Stimulated activated CD4-positive, alpha-beta T cell treated with anti-CD3 and anti-CD28 coated beads, TNF-alpha, amount 100 ng/mL, for 24 hours (primary cell): ENCODE data around the gene WNT5B.

Experiments used
- DNase-seq, 3 experiments: peaks; one replicate each; pipeline ENCODE4 v3.0.0-alpha.2; 2020; ENCODE audit warnings: low read depth in 3 of 3

The WNT5B gene

GRCh38 chr12:1628666-1629337 lies at the start of gene WNT5B:
TSS of gene WNT5B (plus strand) at chr12:1629231. CDS start at chr12:1631355, 2,124 bp downstream.
- DNase-seq: no peak

GRCh38 chr12:1579651-1580435 lies 49.2 kb upstream of the WNT5B start:
- no peak for DNase-seq

DNA sequence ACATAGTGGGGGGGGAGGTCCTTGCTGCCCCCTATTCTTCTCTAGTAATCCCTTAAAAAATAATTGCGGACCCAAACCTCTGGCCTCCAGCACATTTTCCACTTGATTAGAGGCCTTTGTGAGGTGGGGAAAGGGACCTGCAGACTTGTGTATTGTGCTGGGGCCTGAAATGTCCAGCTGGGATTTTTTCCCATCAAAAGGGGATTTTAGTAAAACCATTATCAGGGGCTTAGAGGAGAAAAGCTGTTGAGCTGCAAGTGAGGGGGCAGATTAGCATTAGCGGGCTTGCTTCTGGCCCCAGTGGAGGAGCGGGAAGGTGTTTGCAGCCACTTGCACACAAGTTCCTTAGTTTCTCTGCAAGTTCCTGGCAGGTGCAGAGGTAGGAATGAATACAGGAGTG lies 48.5 kb upstream of the WNT5B start:
- DNase-seq: no peak

DNA sequence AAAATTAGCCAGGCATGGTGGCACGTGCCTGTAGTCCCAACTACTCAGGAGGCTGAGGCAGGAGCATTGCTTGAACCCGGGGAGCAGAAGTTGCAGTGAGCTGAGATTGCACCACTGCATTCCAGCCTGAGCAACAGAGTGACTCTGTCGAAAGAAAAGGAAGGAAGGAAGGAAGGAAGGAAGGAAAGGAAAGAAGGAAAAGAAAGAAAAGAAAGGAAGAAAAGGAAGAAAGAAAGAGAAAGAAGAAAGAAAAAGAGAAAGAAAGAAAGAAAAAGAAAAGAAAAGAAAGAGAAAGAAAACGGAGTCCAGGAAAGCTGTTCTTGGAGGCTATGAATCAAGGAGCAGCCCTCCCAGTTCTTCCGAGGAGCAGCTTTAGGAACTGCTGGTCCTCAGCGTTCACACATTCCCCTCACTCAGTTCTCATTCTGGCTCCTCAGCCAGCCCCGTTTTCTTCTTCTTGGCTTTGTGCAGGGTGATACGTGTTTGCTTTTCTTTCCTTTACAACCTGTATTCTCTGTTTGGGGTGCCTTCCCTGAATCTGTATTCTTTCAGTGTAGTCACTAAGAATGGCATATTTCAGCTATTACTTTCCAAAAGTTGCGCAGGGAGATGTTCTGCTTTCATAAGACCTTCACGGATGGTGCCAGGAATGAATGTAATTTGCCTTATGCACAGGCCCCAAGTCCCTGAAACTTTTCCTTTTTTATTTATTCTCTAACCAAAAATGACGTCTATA lies 46.9 kb upstream of the WNT5B start:
- DNase-seq: no peak

DNA sequence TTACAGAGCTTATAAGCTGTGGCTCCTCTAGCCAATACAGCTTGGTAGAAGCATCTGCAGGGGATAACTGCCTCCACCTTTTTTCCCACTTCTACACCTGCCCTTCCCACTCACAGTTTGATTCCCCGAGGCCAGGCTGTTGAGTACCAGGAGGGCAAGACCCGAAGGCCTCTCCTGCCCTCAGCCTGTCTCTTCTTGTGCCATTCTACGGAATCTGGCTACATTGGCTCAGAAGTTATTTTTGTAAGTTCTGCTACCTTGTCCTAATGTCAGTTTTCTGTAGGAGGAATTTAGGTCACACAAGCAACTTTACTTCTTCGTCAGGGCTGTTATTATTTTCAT lies 46.4 kb upstream of the WNT5B start:
- DNase-seq: no peak

DNA sequence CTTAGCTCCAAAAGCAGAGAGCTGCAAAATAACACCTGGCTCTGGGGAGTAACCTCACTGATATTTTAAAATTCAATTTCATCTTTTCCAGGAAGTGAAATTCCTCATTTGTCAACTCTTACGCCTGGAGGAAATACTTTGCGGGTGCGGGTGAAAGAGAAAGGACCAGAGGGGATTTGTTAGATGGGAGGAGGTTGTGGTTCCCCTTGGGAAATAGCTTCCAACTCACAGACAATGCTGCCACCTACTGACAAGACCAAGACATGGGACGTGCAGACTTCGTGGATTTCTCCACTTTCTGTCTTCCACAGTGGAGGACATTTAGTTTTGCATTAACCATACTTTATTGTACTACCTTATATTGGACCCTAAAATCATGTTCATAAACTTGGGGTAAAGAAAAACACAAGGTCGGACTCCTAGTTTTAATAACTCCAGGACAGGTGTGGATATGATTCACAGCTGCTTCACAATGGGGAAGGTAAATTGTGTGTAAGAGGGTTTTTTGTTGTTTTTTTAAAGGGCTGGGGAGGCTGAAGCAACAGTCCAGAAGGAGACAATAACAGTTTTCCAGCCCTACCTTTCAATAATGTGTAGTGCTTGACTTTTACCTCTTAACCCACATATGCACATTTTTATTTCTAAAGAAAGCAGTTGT lies 45.5 kb upstream of the WNT5B start:
- peak; percentile 41 to 58 (median 46) for DNase-seq

GRCh38 chr12:1584326-1584725 lies 44.7 kb upstream of the WNT5B start:
- DNase-seq: no peak

- DNase-seq: no peak
These were observed 41.0 kb upstream of the WNT5B start for GRCh38 chr12:1587927-1588574.

DNA sequence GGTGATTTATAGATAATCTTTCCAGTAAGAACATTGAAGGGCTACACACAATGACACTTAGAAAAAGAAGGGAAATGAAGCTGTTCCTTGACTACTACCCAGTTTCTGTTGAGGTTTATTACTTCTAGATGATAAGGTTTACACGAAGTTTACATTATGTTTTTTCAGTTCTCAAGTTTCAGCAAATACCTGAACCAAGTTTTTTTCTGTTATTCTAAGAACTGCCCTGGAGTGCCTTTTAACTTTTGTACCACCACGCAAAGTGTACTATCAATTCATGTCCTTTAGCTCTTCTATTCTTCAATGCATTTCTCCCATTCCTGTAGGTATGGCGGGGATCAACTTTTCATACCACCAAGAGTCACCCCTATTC lies 40.5 kb upstream of the WNT5B start:
- DNase-seq: no peak

- DNase-seq: no peak
These were observed 38.6 kb upstream of the WNT5B start for GRCh38 chr12:1590221-1590979.

DNA sequence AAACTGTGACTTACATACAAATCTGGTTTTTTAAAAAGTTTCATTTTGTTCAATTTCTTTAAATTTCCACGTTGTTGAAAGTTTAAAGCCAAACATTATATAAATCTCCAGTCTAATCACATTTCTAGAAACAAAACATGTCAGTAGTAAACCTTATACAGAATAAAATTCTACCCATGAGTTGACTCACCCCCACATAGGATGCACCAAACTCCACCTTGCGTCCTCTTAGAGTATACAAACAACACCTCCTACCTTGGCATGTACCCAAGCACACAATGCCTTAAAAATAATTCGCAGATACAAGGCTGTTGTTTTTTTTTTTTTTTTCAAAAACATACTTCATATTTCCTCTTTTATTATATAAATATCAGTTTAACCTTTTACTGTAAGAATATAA lies 38.0 kb upstream of the WNT5B start:
- DNase-seq: no peak

DNA sequence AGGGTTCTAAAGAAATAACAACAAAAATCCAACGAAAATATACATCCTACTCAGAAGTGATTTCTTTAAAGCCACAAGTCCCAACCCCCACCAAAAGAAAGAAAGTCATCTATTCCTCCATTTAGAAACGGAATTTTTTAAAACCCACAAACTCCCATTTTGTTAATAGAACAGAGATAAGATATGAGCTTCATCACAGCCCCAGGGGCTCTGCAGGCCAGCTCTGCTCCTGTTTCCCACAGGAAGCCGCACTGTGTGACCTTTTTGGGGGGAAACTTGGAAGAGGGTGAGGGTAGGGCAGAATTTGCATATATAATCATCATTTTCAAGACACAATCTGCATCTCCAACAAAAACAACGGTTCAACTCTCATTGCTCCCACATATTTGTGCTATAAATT lies 37.5 kb upstream of the WNT5B start:
- DNase-seq: no peak

DNA sequence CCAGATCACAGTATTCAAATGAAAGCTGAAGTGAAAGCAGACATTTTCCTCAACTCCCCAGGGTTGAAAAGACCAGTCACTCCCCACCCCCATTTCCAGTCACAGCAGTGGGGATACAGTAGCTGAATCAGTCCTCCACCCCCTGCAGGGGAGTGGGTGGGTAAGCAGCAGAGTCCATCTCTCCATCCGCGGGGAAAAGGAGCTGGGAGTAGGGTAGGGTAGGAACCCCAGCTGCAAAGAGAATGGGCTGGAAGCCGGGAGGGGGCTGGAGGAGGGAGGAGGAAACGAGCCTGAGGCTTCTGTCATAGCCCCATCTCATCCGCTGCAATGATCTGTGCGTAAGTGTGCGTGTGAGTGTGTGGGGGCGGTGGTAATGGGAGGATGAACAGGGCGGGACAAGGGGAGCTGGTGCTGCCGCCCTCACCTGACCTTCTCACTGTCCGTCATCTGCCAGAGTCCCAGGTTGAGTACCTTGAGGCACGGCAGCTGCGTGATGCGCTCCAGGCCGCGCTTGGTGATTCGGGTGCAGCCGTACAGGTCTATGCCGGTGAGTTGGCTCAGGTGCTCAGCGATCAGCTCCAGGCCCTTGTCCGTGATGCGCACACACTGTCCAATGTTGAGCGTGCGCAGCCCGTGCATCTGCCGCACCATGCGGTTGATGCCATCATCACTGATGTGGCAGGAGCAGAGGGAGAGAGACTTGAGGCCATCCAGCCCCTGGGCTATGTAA lies 36.4 kb upstream of the WNT5B start:
- peak in 2 of 3 experiments; percentile 36 to 68 for DNase-seq

DNA sequence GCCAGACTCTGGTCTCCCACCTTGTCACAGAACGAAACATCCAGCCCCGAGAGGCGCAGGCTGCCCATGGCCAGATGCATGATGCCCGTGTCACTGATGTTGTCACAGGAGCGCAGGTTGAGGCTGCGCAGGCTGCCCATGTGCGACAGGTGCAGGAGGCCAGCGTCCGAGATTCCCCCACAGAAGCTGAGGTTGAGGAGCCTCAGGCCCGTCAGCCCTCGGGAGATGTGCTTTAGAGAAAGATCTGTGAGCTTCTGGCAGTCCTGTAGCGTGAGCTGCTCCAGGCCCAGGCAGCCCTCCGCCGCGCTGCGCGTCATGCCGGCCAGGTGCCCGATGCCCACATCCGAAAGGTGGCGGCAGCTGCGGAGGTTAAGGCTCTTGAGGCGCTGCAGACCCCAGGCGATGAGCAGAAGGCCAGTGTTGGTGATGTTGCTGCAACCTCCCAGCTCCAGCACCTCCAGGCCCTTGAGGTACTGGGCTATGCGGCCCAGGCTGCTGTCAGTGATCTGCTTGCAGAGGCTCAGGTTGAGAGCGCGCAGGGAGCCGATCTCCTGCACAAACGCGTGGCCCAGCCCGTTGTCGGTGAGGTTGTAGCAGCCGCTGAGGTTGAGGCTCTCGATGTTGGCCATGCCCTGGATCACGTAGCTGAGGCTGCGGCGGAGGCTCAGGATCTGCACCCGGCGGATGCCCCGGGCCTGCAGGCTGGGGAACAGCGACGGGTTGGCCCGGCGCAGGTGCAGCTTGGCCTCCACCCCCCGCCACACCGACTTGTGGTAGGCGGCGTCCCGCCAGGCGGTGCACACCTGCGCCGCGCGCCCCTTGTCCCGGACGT lies 35.6 kb upstream of the WNT5B start:
- peak in 1 of 3 experiments; percentile 42 for DNase-seq

GRCh38 chr12:1594006-1594260 lies 35.1 kb upstream of the WNT5B start:
- DNase-seq: no peak

DNA sequence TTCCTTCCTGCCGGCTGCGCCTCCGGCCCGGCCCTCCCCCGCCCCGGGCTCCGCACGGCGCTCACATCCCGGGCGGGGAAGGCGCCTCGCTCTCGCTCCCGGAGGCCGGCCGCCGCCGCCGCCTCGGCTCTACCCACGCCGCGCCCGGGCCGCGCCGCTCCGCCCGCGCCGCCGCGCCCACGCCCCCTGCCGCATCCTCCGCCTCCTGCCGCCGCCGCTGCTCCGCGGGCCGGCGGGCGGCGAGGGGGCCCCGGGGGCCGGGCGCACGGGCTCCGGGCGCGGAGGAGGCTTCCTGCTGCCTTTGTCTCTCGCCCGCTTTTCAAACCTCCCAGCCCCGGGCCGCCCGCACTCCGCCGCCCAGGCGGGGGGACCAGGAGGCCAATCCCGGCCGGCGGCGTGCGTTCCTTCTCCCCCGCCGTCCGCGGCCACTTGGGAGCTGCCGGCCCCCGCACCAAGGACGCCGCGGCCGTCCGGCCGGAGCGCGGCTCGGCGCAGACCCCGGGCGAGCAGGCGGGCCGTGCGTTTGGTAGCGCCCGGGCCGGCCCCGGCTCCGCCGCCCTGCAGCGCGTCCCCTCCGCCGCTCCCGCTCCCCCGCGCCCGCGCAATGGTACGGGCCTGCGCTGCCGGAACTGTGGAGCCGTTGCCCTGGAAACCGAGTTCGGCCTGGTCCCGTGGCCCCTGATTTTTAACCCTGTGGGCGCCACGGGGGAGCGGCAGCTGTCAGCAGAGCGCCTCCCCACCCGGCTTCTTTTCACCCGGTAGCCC lies 34.6 kb upstream of the WNT5B start, which contains the start of gene FBXL14:
TSS of gene FBXL14 (minus strand) at position 321 of the 765 bp plus-strand sequence. CDS start 515 bp downstream, outside the sequence.
- DNase-seq: peak; percentile 77 to 84 (median 79)

- no peak for DNase-seq
These were observed 33.9 kb upstream of the WNT5B start for GRCh38 chr12:1595026-1595561.

DNA sequence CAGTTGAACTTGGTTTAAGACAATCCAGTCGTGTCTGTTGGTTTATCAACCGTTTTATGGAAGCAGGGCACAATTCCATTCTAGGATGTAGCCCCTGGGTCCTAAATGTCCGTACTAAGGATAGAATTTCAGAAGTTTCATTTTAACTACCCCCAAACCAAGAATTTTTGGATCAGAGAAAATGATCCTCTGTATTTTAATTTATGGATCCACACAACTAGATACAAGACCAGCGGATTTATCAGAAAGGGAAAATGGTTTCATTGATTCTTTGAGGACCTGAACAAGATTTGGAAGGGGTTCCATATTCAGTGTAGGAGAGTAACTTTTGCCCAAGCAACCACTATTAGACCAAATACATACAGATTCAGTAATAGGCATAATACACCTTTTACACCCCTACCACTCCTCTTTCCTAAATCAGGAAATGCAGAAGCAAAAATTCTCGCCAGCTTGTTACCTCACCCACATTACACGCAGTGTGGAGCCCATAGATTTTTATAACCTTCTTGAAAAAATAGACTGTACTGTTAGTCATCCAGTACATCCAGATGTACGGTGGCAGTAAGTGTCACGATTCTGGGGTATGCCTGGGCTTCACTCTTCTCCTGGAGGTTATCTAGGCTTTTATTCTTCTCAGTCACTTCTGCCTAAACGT lies 33.2 kb upstream of the WNT5B start:
- DNase-seq: no peak
